Renal cortex interstitium (tissue), 11 donors: ENCODE results near the gene SEPTIN5. TPM values are rescaled to one million over a fixed set of nuclear protein-coding genes. Genes with fewer than 3 reads are reported as not detected.
A peak's percentile ranks its signal among the peaks of the same experiment; 100 is the strongest.
"Not testable (repeated sequence)": the region's sequence is repeated elsewhere in the genome, so short reads cannot be mapped to it uniquely, and the experiment has no call there.

Experiments used
- DNase-seq, 11 donors: peaks; one replicate each; pipeline ENCODE4 v3.0.0-alpha.2; 2013; ENCODE audit warnings: low read depth in 9 of 11, low spot score in 4 of 11; ENCODE audit errors: extremely low read depth in 1 of 11
- polyA plus RNA-seq, 3 donors: library from polyadenylated mRNA; unstranded; fragments of 120-200 nt; gene quantifications; one replicate each; pipeline ENCODE4 v1.2.1, GENCODE V29; 2013; ENCODE audit not compliant: insufficient read length in 3 of 3

Gene SEPTIN5
- polyA plus RNA-seq, 3 donors, result 37.4 to 38.4 (median 37.7) TPM

- not testable (repeated sequence) for DNase-seq
Measured at GRCh38 chr22:19676437-19676836, 37.9 kb upstream of the SEPTIN5 start.

GRCh38 chr22:19678949-19679521 lies 35.3 kb upstream of the SEPTIN5 start:
- DNase-seq, result no peak

GRCh38 chr22:19679522-19680101 lies 34.7 kb upstream of the SEPTIN5 start:
- DNase-seq, result no peak

GRCh38 chr22:19680287-19680881 lies 33.9 kb upstream of the SEPTIN5 start:
- no peak for DNase-seq

- DNase-seq, result no peak
Measured at GRCh38 chr22:19680911-19681862, 33.1 kb upstream of the SEPTIN5 start.

- DNase-seq, result no peak
Measured at GRCh38 chr22:19681863-19682245, 32.4 kb upstream of the SEPTIN5 start.

- no peak for DNase-seq
Measured at GRCh38 chr22:19686946-19687345, 27.4 kb upstream of the SEPTIN5 start.

GRCh38 chr22:19687561-19688300 lies 26.6 kb upstream of the SEPTIN5 start:
- DNase-seq, result no peak

GRCh38 chr22:19688301-19689290 lies 25.7 kb upstream of the SEPTIN5 start:
- DNase-seq, result no peak

GRCh38 chr22:19689408-19689807 lies 24.9 kb upstream of the SEPTIN5 start:
- no peak for DNase-seq

- no peak for DNase-seq
Measured at GRCh38 chr22:19691007-19691720, 23.1 kb upstream of the SEPTIN5 start.

GRCh38 chr22:19691721-19692341 lies 22.5 kb upstream of the SEPTIN5 start:
- peak in 2 of 11 donors; percentile 23 to 32 for DNase-seq

GRCh38 chr22:19693581-19693980 lies 20.7 kb upstream of the SEPTIN5 start:
- no peak for DNase-seq

- DNase-seq, result no peak
Measured at GRCh38 chr22:19693981-19694670, 20.2 kb upstream of the SEPTIN5 start.

GRCh38 chr22:19694696-19695095 lies 19.6 kb upstream of the SEPTIN5 start:
- DNase-seq, result no peak

- DNase-seq, result no peak
Measured at GRCh38 chr22:19696504-19697276, 17.6 kb upstream of the SEPTIN5 start.
